ENCODE results near the gene AKAP8. TPM values are rescaled to one million over a fixed set of nuclear protein-coding genes. Genes with fewer than 3 reads are reported as not detected.

The AKAP8 gene
- total and polyA plus RNA-seq, 7 donors: 15.9 to 42.8 (median 19.9) TPM

DNA sequence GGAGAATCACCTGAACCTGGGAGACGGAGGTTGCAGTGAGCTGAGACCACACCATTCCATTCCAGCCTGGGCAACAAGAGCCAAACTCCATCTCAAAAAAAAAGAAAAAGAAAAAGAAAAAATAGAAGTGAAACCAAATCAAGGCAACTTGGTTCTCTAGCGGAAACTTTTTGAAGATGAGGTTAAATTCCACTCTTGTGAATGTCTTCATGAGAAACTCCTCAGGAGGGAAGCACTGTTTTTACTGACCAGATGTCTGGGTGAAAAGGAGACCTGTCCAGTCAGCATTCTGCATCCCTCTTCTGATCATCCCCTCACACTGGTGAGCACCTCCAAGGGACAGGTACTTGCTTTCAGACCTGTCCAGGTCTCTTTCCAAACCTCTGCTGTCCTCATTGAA, 63.1 kb downstream of the AKAP8 start:
- Histone ChIP-seq H3K9me3 (no peaks in the 10 kb centered on the region), H3K36me3 (ENCODE audit: insufficient read depth in 1 of 2, low read depth in 1 of 2) (no peaks in the 10 kb centered on the region), H3K4me3 (no peak overlapping the region), H3K27ac (peak overlapping the region; percentile 81), H3K27me3 (ENCODE audit: insufficient read depth in 3 of 3, low read length in 2 of 3) (no peaks in the 10 kb centered on the region), H3K4me1 (peaks cover 79% of the 10 kb centered on the region)
- intact Hi-C loops (cut with DNase I): loop anchor here (5.0 kb wide), 1 partner anchor 34 kb away; no protein-coding TSS in a partner anchor
- TF ChIP-seq, protein P1, sequence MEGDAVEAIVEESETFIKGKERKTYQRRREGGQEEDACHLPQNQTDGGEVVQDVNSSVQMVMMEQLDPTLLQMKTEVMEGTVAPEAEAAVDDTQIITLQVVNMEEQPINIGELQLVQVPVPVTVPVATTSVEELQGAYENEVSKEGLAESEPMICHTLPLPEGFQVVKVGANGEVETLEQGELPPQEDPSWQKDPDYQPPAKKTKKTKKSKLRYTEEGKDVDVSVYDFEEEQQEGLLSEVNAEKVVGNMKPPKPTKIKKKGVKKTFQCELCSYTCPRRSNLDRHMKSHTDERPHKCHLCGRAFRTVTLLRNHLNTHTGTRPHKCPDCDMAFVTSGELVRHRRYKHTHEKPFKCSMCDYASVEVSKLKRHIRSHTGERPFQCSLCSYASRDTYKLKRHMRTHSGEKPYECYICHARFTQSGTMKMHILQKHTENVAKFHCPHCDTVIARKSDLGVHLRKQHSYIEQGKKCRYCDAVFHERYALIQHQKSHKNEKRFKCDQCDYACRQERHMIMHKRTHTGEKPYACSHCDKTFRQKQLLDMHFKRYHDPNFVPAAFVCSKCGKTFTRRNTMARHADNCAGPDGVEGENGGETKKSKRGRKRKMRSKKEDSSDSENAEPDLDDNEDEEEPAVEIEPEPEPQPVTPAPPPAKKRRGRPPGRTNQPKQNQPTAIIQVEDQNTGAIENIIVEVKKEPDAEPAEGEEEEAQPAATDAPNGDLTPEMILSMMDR (IDR thresholded peaks at IDR 0.05): no peak
- WGBS, 3 donors: 89 to 100% (median 91%) methylated on average over 2 of the region's 2 CpGs
- no peak for DNase-seq
- ATAC-seq: no peak

DNA sequence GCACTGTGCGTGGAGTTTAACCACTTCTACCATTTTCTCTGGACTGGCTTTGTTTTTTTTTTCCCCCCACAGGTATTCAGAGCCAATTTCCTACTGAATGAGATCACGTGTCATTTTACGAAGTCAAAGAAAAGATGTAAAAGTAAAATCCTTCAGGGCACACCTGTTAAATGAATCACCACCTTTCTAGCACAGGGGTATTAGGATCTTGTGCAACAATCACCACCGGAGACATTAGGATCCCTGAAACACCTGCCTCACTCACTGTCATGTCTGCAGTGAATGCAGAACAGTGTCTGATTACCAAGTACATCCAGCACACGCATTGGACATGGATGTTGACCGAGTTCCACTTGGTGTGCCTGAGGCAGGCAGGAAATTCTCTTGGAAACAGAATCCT, 64.5 kb downstream of the AKAP8 start:
- Histone ChIP-seq H3K4me1 (peaks cover 75% of the 10 kb centered on the region), H3K4me3 (no peak overlapping the region), H3K36me3 (ENCODE audit: insufficient read depth in 1 of 2, low read depth in 1 of 2) (no peaks in the 10 kb centered on the region), H3K27ac (peak overlapping the region; percentile 81), H3K27me3 (ENCODE audit: insufficient read depth in 3 of 3, low read length in 2 of 3) (no peaks in the 10 kb centered on the region), H3K9me3 (no peaks in the 10 kb centered on the region)
- peak; percentile 63 to 84 (median 80) for ATAC-seq
- TF ChIP-seq, protein P1 (IDR thresholded peaks at IDR 0.05): no peak
- intact Hi-C loops (cut with DNase I): loop anchor here (5.0 kb wide), 1 partner anchor 33 kb away; no protein-coding TSS in a partner anchor
- DNase-seq: no peak
- WGBS, 3 donors: 28 to 53% (median 29%) methylated on average over 6 of the region's 6 CpGs

DNA sequence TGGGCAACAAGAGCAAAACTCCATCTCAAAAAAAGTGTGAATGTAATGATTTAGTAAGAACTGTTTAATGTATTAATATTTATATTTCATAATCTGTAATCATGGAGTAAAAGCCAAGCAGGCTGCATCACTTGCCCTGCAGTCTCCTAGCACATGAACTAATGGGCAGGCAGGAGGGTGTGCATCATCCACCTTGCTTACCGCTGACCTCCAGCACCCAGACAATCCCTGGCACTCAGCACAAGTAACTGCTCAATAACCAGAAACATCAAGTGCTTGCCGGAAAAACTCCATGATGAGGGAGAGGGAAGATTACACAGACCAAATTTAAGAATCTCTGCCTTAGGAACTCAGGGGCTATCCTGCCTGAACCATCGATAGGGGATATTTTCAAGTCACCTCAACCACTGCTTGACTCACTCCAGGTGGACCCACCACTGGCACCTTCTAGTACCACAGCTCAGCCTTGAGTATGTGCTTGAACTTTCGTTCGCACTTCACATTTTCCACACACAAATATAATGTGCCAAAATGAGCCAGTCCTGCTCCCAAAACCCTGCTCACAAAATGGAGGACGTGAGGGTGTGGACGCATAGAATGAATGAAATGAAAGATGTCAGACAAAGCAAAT, 65.8 kb downstream of the AKAP8 start:
- no peaks in the 10 kb centered on the region for H3K27me3 ChIP-seq (ENCODE audit: insufficient read depth in 3 of 3, low read length in 2 of 3)
- H3K27ac ChIP-seq: peak overlapping the region; percentile 81
- no peaks in the 10 kb centered on the region for H3K36me3 ChIP-seq (ENCODE audit: insufficient read depth in 1 of 2, low read depth in 1 of 2)
- 40 to 70% (median 47%) methylated on average over 7 of the region's 7 CpGs for WGBS, 3 donors
- no peaks in the 10 kb centered on the region for H3K9me3 ChIP-seq
- ATAC-seq (no peak), DNase-seq (no peak)
- intact Hi-C loops (cut with DNase I): no loop called here
- H3K4me3 ChIP-seq: no peak overlapping the region
- TF ChIP-seq, protein P1 (IDR thresholded peaks at IDR 0.05): no peak
- peaks cover 74% of the 10 kb centered on the region for H3K4me1 ChIP-seq

DNA sequence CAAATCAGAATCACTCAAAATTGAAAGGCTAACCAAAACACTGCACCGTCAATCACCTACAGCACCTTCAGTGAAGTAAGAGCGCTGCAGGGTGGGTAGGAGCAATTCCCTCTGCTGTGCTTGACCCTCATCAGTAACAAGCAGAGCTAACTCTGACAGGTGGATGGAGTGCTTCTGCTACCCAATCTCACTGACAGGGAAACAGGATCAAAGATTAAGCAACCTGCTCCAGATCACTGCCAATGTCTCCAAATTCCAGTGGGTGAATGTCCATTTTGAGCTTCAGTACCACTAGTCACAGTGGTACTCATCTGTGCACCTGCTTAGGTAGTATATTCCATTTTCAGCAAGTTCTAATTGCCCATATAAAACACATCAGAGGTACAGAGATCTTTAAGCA, 72.4 kb downstream of the AKAP8 start:
- TF ChIP-seq, protein P1 (IDR thresholded peaks at IDR 0.05): no peak
- H3K27me3 ChIP-seq (ENCODE audit: insufficient read depth in 3 of 3, low read length in 2 of 3): no peaks in the 10 kb centered on the region
- intact Hi-C loops (cut with DNase I): no loop called here

More for the DNA sequence above, 72.4 kb downstream of the AKAP8 start:
- 78 to 100% (median 83%) methylated on average over 2 of the region's 2 CpGs for WGBS, 3 donors
- Histone ChIP-seq H3K4me1 (peaks cover 78% of the 10 kb centered on the region), H3K9me3 (no peaks in the 10 kb centered on the region), H3K4me3 (no peak overlapping the region), H3K27ac (peak overlapping the region; percentile 39), H3K36me3 (ENCODE audit: insufficient read depth in 1 of 2, low read depth in 1 of 2) (no peaks in the 10 kb centered on the region)
- ATAC-seq (peak; percentile 35 to 75 (median 52)), DNase-seq (no peak)
